ENCODE measurements around the gene CES1. TPM values are rescaled to one million over a fixed set of nuclear protein-coding genes. Genes with fewer than 3 reads are reported as not detected.
"Not testable (repeated sequence)": the region's sequence is repeated elsewhere in the genome, so short reads cannot be mapped to it uniquely, and the experiment has no call there.

Gene CES1
- total and polyA plus RNA-seq, 2 of the 8 experiments (the other 6 are each of a cell fraction or from before 2014, with no cell fraction given) = 0.91 to 1.2 TPM

DNA sequence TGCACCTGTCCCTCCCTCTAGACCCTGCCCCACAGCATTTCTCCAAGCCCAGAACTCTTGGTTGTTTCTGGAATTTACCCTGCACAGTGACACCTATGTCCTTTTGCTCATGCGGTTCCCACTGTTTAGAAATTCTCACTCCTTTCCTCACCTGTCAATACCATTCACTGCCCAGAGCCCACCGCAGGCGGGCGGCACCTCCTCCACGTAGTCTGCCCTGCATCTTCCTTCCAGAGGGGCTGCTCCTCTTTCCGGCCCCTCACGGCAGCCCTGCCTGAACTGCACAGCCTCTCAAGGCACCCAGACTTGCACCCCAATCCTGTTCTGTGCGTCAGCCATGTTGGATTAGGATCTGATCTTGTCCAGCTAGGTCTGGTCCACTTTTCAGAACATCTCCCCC, 51.4 kb downstream of the CES1 start:
- H2AK5ac ChIP-seq (ENCODE audit: low read depth, low read length); H3K4ac ChIP-seq (replicated peaks; ENCODE audit: insufficient read length, low read depth, low read length); H2BK5ac ChIP-seq (ENCODE audit: low read depth, low read length); H3K4me3 ChIP-seq (ENCODE audit: extremely low read depth in 1 of 4, insufficient read depth in 2 of 4, low read depth in 3 of 4, low read length in 4 of 4); CTCF ChIA-PET (ENCODE audit: partially characterized antibody); H3K79me2 ChIP-seq (ENCODE audit: control insufficient read depth in 1 of 2, insufficient read depth in 2 of 2, low read length in 2 of 2); H3K23me2 ChIP-seq (ENCODE audit: low read depth, low read length); H3K18ac ChIP-seq (ENCODE audit: extremely low read depth, low read length); H3K56ac ChIP-seq (replicated peaks; ENCODE audit: insufficient read length, low read depth, low read length); H2BK20ac ChIP-seq (ENCODE audit: low read length); H3K9me3 ChIP-seq (ENCODE audit: insufficient read depth in 2 of 2, low read depth in 1 of 2, low read length in 1 of 2); FAIRE-seq; H4K8ac ChIP-seq (ENCODE audit: extremely low read depth, insufficient read depth, low read length); POLR2A ChIA-PET (ENCODE audit: partially characterized antibody); H2BK15ac ChIP-seq (ENCODE audit: low read length); H3K79me1 ChIP-seq (ENCODE audit: low read depth, low read length); H3K27ac ChIP-seq (ENCODE audit: low read depth, low read length); H3K9ac ChIP-seq (replicated peaks in 1 of 4; ENCODE audit: extremely low read depth in 1 of 4, low read depth in 3 of 4, low read length in 3 of 4); H4K5ac ChIP-seq (ENCODE audit: insufficient read length, low read depth, low read length); H2BK120ac ChIP-seq (replicated peaks; ENCODE audit: low read depth, low read length); H3K36me3 ChIP-seq (ENCODE audit: control insufficient read depth in 2 of 4, insufficient read depth in 4 of 4, low read length in 3 of 4); DNase-seq (ENCODE audit: low read depth in 1 of 2, low spot score in 2 of 2); H2BK12ac ChIP-seq (ENCODE audit: low read depth, low read length); H3K14ac ChIP-seq (ENCODE audit: insufficient read length); H4K20me1 ChIP-seq (replicated peaks in 1 of 2; ENCODE audit: control insufficient read depth in 1 of 2, insufficient read depth in 2 of 2, low read length in 2 of 2); H3K27me3 ChIP-seq (replicated peaks in 1 of 4; ENCODE audit: control insufficient read depth in 3 of 4, extremely low read depth in 1 of 4, insufficient read depth in 3 of 4, low read length in 3 of 4); H2AFZ ChIP-seq (ENCODE audit: low read length); H4K91ac ChIP-seq (replicated peaks; ENCODE audit: insufficient read length, low read length); H3K23ac ChIP-seq (ENCODE audit: insufficient read length); H3K4me2 ChIP-seq (ENCODE audit: insufficient read depth in 1 of 2, low read depth in 2 of 2, low read length in 2 of 2); H3K4me1 ChIP-seq (replicated peaks in 1 of 4; ENCODE audit: control insufficient read depth in 3 of 4, insufficient read depth in 4 of 4, low read length in 3 of 4): not testable (repeated sequence)
- 89% methylated on average over 8 of the region's 8 CpGs; no CpG with 5 or more reads in 1 of the 2 experiments for WGBS, 2 experiments (ENCODE audit: extremely low coverage in 1 of 2, insufficient coverage in 1 of 2, insufficient read length in 1 of 2, insufficient replicate concordance in 2 of 2, low coverage in 1 of 2, low lambda C conversion rate in 2 of 2, missing lambda C conversion rate in 1 of 2)

- H2BK12ac ChIP-seq (ENCODE audit: low read depth, low read length); H3K36me3 ChIP-seq (ENCODE audit: control insufficient read depth in 2 of 4, insufficient read depth in 4 of 4, low read length in 3 of 4); H3K56ac ChIP-seq (replicated peaks; ENCODE audit: insufficient read length, low read depth, low read length); CTCF ChIA-PET (ENCODE audit: partially characterized antibody); H2BK120ac ChIP-seq (replicated peaks; ENCODE audit: low read depth, low read length); H3K27me3 ChIP-seq (replicated peaks in 1 of 4; ENCODE audit: control insufficient read depth in 3 of 4, extremely low read depth in 1 of 4, insufficient read depth in 3 of 4, low read length in 3 of 4); H3K79me2 ChIP-seq (ENCODE audit: control insufficient read depth in 1 of 2, insufficient read depth in 2 of 2, low read length in 2 of 2); H3K23me2 ChIP-seq (ENCODE audit: low read depth, low read length); FAIRE-seq; H3K4ac ChIP-seq (replicated peaks; ENCODE audit: insufficient read length, low read depth, low read length); POLR2A ChIA-PET (ENCODE audit: partially characterized antibody); H4K91ac ChIP-seq (replicated peaks; ENCODE audit: insufficient read length, low read length); H2AFZ ChIP-seq (ENCODE audit: low read length); H3K27ac ChIP-seq (ENCODE audit: low read depth, low read length); H2BK15ac ChIP-seq (ENCODE audit: low read length); DNase-seq (ENCODE audit: low read depth in 1 of 2, low spot score in 2 of 2); H3K4me1 ChIP-seq (replicated peaks in 1 of 4; ENCODE audit: control insufficient read depth in 3 of 4, insufficient read depth in 4 of 4, low read length in 3 of 4); H3K79me1 ChIP-seq (ENCODE audit: low read depth, low read length); H3K18ac ChIP-seq (ENCODE audit: extremely low read depth, low read length); H2BK20ac ChIP-seq (ENCODE audit: low read length); H4K5ac ChIP-seq (ENCODE audit: insufficient read length, low read depth, low read length); H3K4me3 ChIP-seq (ENCODE audit: extremely low read depth in 1 of 4, insufficient read depth in 2 of 4, low read depth in 3 of 4, low read length in 4 of 4); H3K9ac ChIP-seq (replicated peaks in 1 of 4; ENCODE audit: extremely low read depth in 1 of 4, low read depth in 3 of 4, low read length in 3 of 4); H2AK5ac ChIP-seq (ENCODE audit: low read depth, low read length); H3K14ac ChIP-seq (ENCODE audit: insufficient read length); H4K8ac ChIP-seq (ENCODE audit: extremely low read depth, insufficient read depth, low read length); H2BK5ac ChIP-seq (ENCODE audit: low read depth, low read length); H3K4me2 ChIP-seq (ENCODE audit: insufficient read depth in 1 of 2, low read depth in 2 of 2, low read length in 2 of 2); H4K20me1 ChIP-seq (replicated peaks in 1 of 2; ENCODE audit: control insufficient read depth in 1 of 2, insufficient read depth in 2 of 2, low read length in 2 of 2); H3K9me3 ChIP-seq (ENCODE audit: insufficient read depth in 2 of 2, low read depth in 1 of 2, low read length in 1 of 2); H3K23ac ChIP-seq (ENCODE audit: insufficient read length): not testable (repeated sequence)
- 75% methylated on average over 4 of the region's 4 CpGs; no CpG with 5 or more reads in 1 of the 2 experiments for WGBS, 2 experiments (ENCODE audit: extremely low coverage in 1 of 2, insufficient coverage in 1 of 2, insufficient read length in 1 of 2, insufficient replicate concordance in 2 of 2, low coverage in 1 of 2, low lambda C conversion rate in 2 of 2, missing lambda C conversion rate in 1 of 2)
Observed at GRCh38 chr16:55780095-55780407, 52.8 kb downstream of the CES1 start.

All from H1 (cell line).